Nephron (organoid): ENCODE results near the gene LPAR3.

Experiments
- H3K27ac Mint-ChIP-seq, 3 experiments: 2 replicates each; pipeline ENCODE4 v1.8.0; 2020; ENCODE audit warnings: mixed read lengths in 3 of 3, mild to moderate bottlenecking in 2 of 3, moderate library complexity in 1 of 3
- H3K27me3 Mint-ChIP-seq: 2 replicates; pipeline ENCODE4 v1.8.0; 2021; ENCODE audit warnings: low read depth, mild to moderate bottlenecking, moderate library complexity, mixed read lengths
- H3K36me3 Mint-ChIP-seq: 2 replicates; pipeline ENCODE4 v1.8.0; 2020; ENCODE audit warnings: low read depth, mixed read lengths
- H3K4me1 Mint-ChIP-seq: 2 replicates; pipeline ENCODE4 v1.8.0; 2020; ENCODE audit warnings: mixed read lengths
- H3K4me3 Mint-ChIP-seq, 3 experiments: 2 replicates each; pipeline ENCODE4 v1.8.0; 2020; ENCODE audit warnings: mild to moderate bottlenecking in 3 of 3, mixed read lengths in 3 of 3, moderate library complexity in 2 of 3
- H3K9me3 Mint-ChIP-seq: 2 replicates; pipeline ENCODE4 v1.8.0; 2020; ENCODE audit warnings: mixed read lengths
- TF ChIP-seq, protein P1 (sequence below), 3 experiments: fragments of 200-600 bp; sonication (generic); IDR thresholded peaks; one replicate each; pipeline ENCODE4 v1.5.0; 2021; ENCODE audit warnings: antibody characterized with exemption in 3 of 3; ENCODE audit not compliant: unreplicated experiment in 3 of 3

Gene LPAR3

DNA sequence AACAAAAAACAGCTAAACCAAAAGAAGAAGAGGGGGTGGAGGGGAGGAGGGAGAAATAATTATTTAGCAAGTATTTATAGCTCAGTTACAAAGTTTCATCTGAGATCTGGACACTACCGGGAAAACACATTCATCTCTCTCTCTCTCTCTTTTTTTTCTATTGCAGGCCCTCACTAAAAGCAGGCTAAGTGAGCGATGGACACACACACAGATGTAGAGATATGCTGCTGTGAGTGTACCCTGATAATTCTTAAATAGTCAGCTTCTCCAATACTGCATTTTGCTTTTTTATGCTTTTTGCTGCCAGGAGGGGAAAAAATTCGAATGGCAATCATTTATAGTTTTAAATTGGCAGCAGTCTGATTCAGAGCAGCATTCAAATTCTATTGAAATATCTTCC lies 65.0 kb downstream of the LPAR3 start:
- H3K27me3 Mint-ChIP-seq: no peaks in the 10 kb centered on the region
- TF ChIP-seq, protein P1, sequence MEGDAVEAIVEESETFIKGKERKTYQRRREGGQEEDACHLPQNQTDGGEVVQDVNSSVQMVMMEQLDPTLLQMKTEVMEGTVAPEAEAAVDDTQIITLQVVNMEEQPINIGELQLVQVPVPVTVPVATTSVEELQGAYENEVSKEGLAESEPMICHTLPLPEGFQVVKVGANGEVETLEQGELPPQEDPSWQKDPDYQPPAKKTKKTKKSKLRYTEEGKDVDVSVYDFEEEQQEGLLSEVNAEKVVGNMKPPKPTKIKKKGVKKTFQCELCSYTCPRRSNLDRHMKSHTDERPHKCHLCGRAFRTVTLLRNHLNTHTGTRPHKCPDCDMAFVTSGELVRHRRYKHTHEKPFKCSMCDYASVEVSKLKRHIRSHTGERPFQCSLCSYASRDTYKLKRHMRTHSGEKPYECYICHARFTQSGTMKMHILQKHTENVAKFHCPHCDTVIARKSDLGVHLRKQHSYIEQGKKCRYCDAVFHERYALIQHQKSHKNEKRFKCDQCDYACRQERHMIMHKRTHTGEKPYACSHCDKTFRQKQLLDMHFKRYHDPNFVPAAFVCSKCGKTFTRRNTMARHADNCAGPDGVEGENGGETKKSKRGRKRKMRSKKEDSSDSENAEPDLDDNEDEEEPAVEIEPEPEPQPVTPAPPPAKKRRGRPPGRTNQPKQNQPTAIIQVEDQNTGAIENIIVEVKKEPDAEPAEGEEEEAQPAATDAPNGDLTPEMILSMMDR (IDR thresholded peaks at IDR 0.05; ENCODE audit: unreplicated experiment in 3 of 3): no peak
- no peak overlapping the region for H3K4me3 Mint-ChIP-seq
- no peak overlapping the region for H3K27ac Mint-ChIP-seq
- no peaks in the 10 kb centered on the region for H3K9me3 Mint-ChIP-seq
- H3K36me3 Mint-ChIP-seq: no peaks in the 10 kb centered on the region
- H3K4me1 Mint-ChIP-seq: peaks cover 5% of the 10 kb centered on the region

DNA sequence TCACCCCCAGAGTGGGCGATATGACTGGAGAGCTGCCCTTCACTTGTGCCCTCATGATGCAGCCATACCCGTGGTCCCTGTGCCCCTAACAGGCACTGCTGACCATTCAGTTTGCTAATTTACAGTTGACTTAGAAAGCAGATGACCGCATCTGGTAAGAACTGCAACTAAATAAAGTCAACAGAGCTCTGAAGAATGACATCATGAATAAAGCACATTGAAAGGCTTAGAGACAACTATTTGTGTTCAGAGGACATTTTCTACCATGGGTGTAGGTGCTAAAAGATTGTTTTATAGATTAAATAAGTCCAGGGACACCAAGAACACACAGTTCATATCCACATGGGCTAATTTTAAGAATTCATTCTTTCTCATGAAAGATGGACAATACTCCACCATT lies 65.5 kb downstream of the LPAR3 start:
- Mint-ChIP-seq H3K27me3 (no peaks in the 10 kb centered on the region), H3K4me1 (peaks cover 5% of the 10 kb centered on the region), H3K36me3 (no peaks in the 10 kb centered on the region), H3K9me3 (no peaks in the 10 kb centered on the region), H3K4me3 (no peak overlapping the region), H3K27ac (no peak overlapping the region)
- TF ChIP-seq, protein P1 (IDR thresholded peaks at IDR 0.05; ENCODE audit: unreplicated experiment in 3 of 3): no peak

GRCh38 chr1:84825161-84825560 lies 67.8 kb downstream of the LPAR3 start:
- no peak overlapping the region for H3K4me3 Mint-ChIP-seq
- H3K27me3 Mint-ChIP-seq: no peaks in the 10 kb centered on the region
- H3K4me1 Mint-ChIP-seq: peaks cover 5% of the 10 kb centered on the region
- TF ChIP-seq, protein P1 (IDR thresholded peaks at IDR 0.05; ENCODE audit: unreplicated experiment in 3 of 3): no peak
- no peak overlapping the region for H3K27ac Mint-ChIP-seq
- H3K36me3 Mint-ChIP-seq: no peaks in the 10 kb centered on the region
- no peaks in the 10 kb centered on the region for H3K9me3 Mint-ChIP-seq

DNA sequence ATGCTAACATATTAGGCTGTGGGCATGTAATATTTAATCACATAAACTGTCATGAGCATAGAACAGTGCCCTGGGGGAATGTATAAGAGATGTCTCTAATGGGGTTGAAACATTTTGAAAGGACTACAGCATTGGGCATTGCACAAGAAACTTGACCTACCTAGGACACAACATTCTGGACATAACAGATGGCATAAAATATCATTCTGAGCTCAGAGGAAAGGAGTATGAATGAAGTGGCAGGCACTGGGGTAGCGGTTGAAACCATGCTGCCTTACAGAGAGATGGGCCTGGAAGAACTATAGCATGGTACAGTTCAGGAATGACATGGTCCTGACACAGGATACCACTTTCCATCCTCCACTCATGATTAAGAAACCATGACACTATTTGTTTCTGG lies 69.0 kb downstream of the LPAR3 start:
- peaks cover 3% of the 10 kb centered on the region for H3K27me3 Mint-ChIP-seq
- H3K27ac Mint-ChIP-seq: peak overlapping the region in 1 of 3 experiments; percentile 2
- no peaks in the 10 kb centered on the region for H3K9me3 Mint-ChIP-seq

GRCh38 chr1:84823511-84823910 lies 69.5 kb downstream of the LPAR3 start:
- Mint-ChIP-seq H3K9me3 (no peaks in the 10 kb centered on the region), H3K36me3 (no peaks in the 10 kb centered on the region), H3K27ac (peak overlapping the region in 1 of 3 experiments; percentile 2), H3K27me3 (peaks cover 3% of the 10 kb centered on the region), H3K4me3 (no peak overlapping the region), H3K4me1 (peaks cover 9% of the 10 kb centered on the region)
- TF ChIP-seq, protein P1 (IDR thresholded peaks at IDR 0.05; ENCODE audit: unreplicated experiment in 3 of 3): no peak

More for the DNA sequence above, 69.0 kb downstream of the LPAR3 start:
- no peaks in the 10 kb centered on the region for H3K36me3 Mint-ChIP-seq
- peaks cover 6% of the 10 kb centered on the region for H3K4me1 Mint-ChIP-seq
- H3K4me3 Mint-ChIP-seq: no peak overlapping the region
- TF ChIP-seq, protein P1 (IDR thresholded peaks at IDR 0.05; ENCODE audit: unreplicated experiment in 3 of 3): no peak

DNA sequence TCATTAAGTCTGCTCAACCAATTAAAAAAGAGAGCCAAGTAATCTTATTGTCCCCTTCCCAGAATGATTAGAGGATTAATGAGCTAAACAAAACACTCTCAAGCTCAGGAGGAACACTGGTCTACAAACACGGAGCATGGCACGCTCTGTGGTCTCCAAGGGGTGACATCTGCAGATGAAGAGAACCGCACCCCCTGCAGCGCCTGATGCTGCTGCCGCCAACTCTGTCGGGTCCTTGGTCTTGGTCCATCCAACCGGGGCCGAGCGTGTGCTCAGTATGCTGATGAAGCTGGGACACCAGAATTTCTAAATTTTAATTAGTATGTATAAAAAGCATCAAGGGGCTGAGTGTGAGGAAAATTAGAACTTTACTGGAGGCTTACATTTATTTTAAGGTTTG lies 82.7 kb downstream of the LPAR3 start:
- Mint-ChIP-seq H3K27ac (no peak overlapping the region), H3K4me3 (no peak overlapping the region), H3K9me3 (no peaks in the 10 kb centered on the region), H3K27me3 (peaks cover 3% of the 10 kb centered on the region), H3K4me1 (no peaks in the 10 kb centered on the region), H3K36me3 (no peaks in the 10 kb centered on the region)
- TF ChIP-seq, protein P1 (IDR thresholded peaks at IDR 0.05; ENCODE audit: unreplicated experiment in 3 of 3): no peak
